OCI-LY1 (cell line): ENCODE data around the gene SPAG17.
A peak's percentile ranks its signal among the peaks of the same experiment; 100 is the strongest.

Source experiments
- H2AFZ ChIP-seq: fragments of 200-600 bp; sonication (generic), shearing (Covaris generic); 2 replicates; pipeline ENCODE4 v1.6.0; 2014; ENCODE audit warnings: antibody characterized with exemption, mild to moderate bottlenecking, low read length
- H3F3A ChIP-seq: fragments of 200-600 bp; sonication (generic), shearing (Covaris generic); 2 replicates; pipeline ENCODE4 v1.6.0; 2014; ENCODE audit warnings: mild to moderate bottlenecking, antibody characterized with exemption, low read length, moderate library complexity; ENCODE audit not compliant: insufficient read depth
- H3K27ac ChIP-seq: fragments of 200-600 bp; sonication (generic); 2 replicates; pipeline ENCODE4 v1.5.1; 2014; ENCODE audit warnings: low read length, mixed run types, mild to moderate bottlenecking, low read depth; ENCODE audit not compliant: poor library complexity, severe bottlenecking
- H3K27me3 ChIP-seq: fragments of 200-600 bp; sonication (generic); 2 replicates; pipeline ENCODE4 v1.6.0; 2014; ENCODE audit warnings: antibody characterized with exemption, mild to moderate bottlenecking, low read length, moderate library complexity; ENCODE audit not compliant: insufficient read depth
- H3K36me3 ChIP-seq: fragments of 200-600 bp; sonication (generic); 2 replicates; pipeline ENCODE4 v1.6.1; 2014; ENCODE audit warnings: mild to moderate bottlenecking, antibody characterized with exemption, low read length, moderate library complexity, mixed read lengths; ENCODE audit not compliant: insufficient read depth
- H3K4me1 ChIP-seq: fragments of 200-600 bp; sonication (generic); 2 replicates; pipeline ENCODE4 v1.5.1; 2014; ENCODE audit warnings: mild to moderate bottlenecking, low read length, moderate library complexity; ENCODE audit not compliant: insufficient read depth, severe bottlenecking
- H3K4me2 ChIP-seq: fragments of 200-600 bp; sonication (generic), shearing (Covaris generic); 2 replicates; pipeline ENCODE4 v1.6.1; 2014; ENCODE audit warnings: low read length
- H3K4me3 ChIP-seq: fragments of 200-600 bp; sonication (generic); 2 replicates; pipeline ENCODE4 v1.5.1; 2014; ENCODE audit warnings: low read length, low read depth, mild to moderate bottlenecking, mixed read lengths; ENCODE audit not compliant: poor library complexity, severe bottlenecking
- H3K79me2 ChIP-seq: fragments of 200-600 bp; shearing (Covaris generic); 2 replicates; pipeline ENCODE4 v1.6.1; 2016; ENCODE audit warnings: mixed run types, low read length, mixed read lengths; ENCODE audit not compliant: insufficient read depth
- H3K9ac ChIP-seq: fragments of 200-600 bp; sonication (generic), shearing (Covaris generic); 2 replicates; pipeline ENCODE4 v1.6.1; 2014; ENCODE audit warnings: mild to moderate bottlenecking, low read length, mixed read lengths
- H3K9me2 ChIP-seq: fragments of 200-600 bp; sonication (generic), shearing (Covaris generic); 2 replicates; pipeline ENCODE4 v1.6.1; 2014; ENCODE audit warnings: low read depth, mild to moderate bottlenecking, low read length, mixed read lengths
- H3K9me3 ChIP-seq: fragments of 200-600 bp; shearing (Covaris generic); 2 replicates; pipeline ENCODE4 v1.6.1; 2014; ENCODE audit warnings: low read length, mixed read lengths
- H4K20me1 ChIP-seq: fragments of 200-600 bp; sonication (generic), shearing (Covaris generic); 2 replicates; pipeline ENCODE4 v1.6.0; 2016; ENCODE audit warnings: mild to moderate bottlenecking, low read length; ENCODE audit not compliant: insufficient read depth
- EZH2 ChIP-seq: fragments of 200-600 bp; sonication (generic), shearing (Covaris generic); IDR thresholded peaks from 2 replicates; pipeline ENCODE4 v1.8.0; 2017; ENCODE audit warnings: borderline replicate concordance, mixed run types, mild to moderate bottlenecking, antibody characterized with exemption, low read length, moderate library complexity, mixed read lengths
- TF ChIP-seq, protein P1 (sequence below): fragments of 200-600 bp; sonication (generic), shearing (Covaris generic); IDR thresholded peaks from 2 replicates; pipeline ENCODE4 v1.5.1; 2017; ENCODE audit warnings: mild to moderate bottlenecking, antibody characterized with exemption, low read length, moderate library complexity, mixed read lengths

Gene SPAG17

DNA sequence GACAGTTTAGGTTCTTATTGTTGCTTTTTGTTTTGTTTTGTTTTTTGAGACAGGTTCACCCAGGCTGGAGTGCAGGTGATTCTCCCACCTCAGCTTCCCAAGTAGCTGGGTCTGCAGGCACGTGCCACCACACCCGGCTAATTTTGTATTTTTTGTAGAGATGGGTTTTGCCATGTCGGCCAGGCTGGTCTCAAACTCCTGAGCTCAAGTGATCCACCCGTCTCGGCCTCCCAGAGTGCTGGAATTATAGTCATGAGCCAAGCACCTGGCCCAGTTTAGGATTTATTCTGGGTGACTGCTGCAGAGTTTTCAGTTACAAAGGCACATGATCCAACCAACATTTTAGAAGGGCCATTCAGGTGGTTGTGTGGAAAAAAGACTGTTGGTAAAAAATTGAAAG lies 102.0 kb downstream of the SPAG17 start:
- Histone ChIP-seq H3F3A (no peaks in the 10 kb centered on the region), H3K9me2 (no peaks in the 10 kb centered on the region), H3K36me3 (no peaks in the 10 kb centered on the region), H2AFZ (no peak overlapping the region), H3K4me3 (no peak overlapping the region), H4K20me1 (no peaks in the 10 kb centered on the region), H3K9me3 (no peaks in the 10 kb centered on the region), H3K4me1 (no peaks in the 10 kb centered on the region), H3K27ac (no peak overlapping the region), H3K9ac (no peak overlapping the region), H3K79me2 (no peaks in the 10 kb centered on the region), H3K27me3 (no peaks in the 10 kb centered on the region), H3K4me2 (no peak overlapping the region)
- TF ChIP-seq, protein P1, sequence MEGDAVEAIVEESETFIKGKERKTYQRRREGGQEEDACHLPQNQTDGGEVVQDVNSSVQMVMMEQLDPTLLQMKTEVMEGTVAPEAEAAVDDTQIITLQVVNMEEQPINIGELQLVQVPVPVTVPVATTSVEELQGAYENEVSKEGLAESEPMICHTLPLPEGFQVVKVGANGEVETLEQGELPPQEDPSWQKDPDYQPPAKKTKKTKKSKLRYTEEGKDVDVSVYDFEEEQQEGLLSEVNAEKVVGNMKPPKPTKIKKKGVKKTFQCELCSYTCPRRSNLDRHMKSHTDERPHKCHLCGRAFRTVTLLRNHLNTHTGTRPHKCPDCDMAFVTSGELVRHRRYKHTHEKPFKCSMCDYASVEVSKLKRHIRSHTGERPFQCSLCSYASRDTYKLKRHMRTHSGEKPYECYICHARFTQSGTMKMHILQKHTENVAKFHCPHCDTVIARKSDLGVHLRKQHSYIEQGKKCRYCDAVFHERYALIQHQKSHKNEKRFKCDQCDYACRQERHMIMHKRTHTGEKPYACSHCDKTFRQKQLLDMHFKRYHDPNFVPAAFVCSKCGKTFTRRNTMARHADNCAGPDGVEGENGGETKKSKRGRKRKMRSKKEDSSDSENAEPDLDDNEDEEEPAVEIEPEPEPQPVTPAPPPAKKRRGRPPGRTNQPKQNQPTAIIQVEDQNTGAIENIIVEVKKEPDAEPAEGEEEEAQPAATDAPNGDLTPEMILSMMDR: no peak
- TF ChIP-seq EZH2: no peak

DNA sequence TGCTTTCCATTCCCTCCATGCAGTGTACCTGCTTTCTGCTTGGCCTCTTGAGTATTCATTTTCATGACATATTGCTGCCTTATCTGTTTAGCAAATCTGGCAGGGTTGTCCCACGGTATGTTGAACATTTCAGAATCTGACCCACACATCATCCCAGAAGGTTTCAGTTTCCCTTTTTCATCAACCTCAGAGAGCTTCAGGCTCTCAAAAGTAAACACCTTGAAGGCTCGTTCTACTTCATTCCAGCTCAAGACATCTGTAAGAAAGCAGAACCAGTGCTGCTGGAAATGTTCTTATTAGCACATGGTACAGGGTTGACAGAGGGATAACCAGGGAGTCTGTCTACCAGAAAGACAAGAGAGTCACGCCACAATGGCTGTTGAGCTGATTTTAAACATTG lies 103.6 kb downstream of the SPAG17 start:
- H3K4me1 ChIP-seq: no peaks in the 10 kb centered on the region
- H3K36me3 ChIP-seq: no peaks in the 10 kb centered on the region
- H3K27me3 ChIP-seq: no peaks in the 10 kb centered on the region
- TF ChIP-seq EZH2: no peak
- TF ChIP-seq, protein P1: no peak
- H3K27ac ChIP-seq: no peak overlapping the region
- H3K9me3 ChIP-seq: no peaks in the 10 kb centered on the region
- H2AFZ ChIP-seq: no peak overlapping the region
- no peak overlapping the region for H3K4me3 ChIP-seq
- H3K4me2 ChIP-seq: no peak overlapping the region
- H3K79me2 ChIP-seq: no peaks in the 10 kb centered on the region
- H4K20me1 ChIP-seq: no peaks in the 10 kb centered on the region
- H3K9ac ChIP-seq: no peak overlapping the region
- no peaks in the 10 kb centered on the region for H3F3A ChIP-seq
- H3K9me2 ChIP-seq: no peaks in the 10 kb centered on the region

DNA sequence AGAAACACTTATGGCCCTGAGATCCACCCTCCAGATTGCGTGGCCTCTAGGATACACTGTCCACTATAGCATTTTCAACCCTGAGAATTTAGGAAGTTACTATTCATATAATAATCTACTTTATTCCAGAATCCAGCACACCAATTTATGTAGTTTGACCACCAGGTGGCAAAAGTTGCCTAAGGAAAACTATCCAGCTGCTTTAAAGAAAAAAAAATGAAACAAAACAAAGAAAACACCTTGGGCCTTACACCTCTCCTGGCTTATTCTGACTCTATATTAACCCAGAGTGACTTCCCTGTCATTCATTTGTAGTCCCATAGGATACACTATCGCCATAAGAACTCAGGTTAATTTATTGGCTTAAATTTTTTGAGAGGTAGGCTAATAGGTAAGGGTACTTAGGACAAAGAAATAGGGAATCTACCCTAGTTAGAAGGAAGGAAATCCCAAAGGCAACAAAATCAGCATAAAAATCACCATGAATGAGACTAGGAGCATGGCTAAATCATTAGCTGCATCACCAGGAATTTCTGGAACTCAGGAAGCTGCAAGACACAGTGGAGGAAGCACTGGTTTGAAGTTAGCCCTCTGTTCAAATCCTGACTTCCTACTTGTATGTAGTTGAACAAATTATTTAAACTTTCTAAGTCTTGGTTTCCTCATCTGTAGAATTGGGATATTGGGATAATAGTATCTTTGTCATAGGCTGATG lies 107.5 kb downstream of the SPAG17 start:
- Histone ChIP-seq H3K4me3 (no peak overlapping the region), H3K9me2 (no peaks in the 10 kb centered on the region), H4K20me1 (no peaks in the 10 kb centered on the region), H3K27ac (no peak overlapping the region), H3K79me2 (no peaks in the 10 kb centered on the region), H3K36me3 (no peaks in the 10 kb centered on the region), H3K9me3 (no peaks in the 10 kb centered on the region), H3K4me1 (no peaks in the 10 kb centered on the region), H3K27me3 (no peaks in the 10 kb centered on the region), H3F3A (no peaks in the 10 kb centered on the region), H3K4me2 (no peak overlapping the region), H2AFZ (no peak overlapping the region), H3K9ac (no peak overlapping the region)
- TF ChIP-seq EZH2: no peak
- TF ChIP-seq, protein P1: peak; percentile 30; the same call in 1 of the 2 replicates
